ENCODE results near the gene KIF5C.
"Not testable (repeated sequence)": the region's sequence is repeated elsewhere in the genome, so short reads cannot be mapped to it uniquely, and the experiment has no call there.

The KIF5C gene

DNA sequence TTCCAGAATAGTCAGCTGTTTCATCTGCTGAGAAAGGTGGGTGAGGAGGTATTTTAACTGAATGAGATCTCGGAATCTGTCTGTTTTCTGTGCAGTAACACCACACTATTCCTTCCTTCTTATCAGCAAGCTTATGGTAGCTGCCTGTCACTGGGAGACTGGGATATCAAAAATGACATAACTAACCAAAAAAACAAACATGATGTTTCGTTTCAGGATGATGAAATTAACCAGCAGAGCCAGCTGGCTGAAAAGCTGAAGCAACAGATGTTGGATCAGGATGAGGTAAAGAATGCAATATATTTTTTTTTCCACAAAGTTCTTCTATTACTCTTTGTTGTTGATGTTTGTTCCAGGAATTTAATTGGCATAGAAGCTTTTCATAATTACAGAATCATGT is 103.7 kb downstream of the KIF5C start:
- no peak overlapping the region for H3K27ac ChIP-seq (ENCODE audit: low read depth, low read length)
- H3K9me3 ChIP-seq (ENCODE audit: insufficient read depth, low read depth, low read length), result no peaks in the 10 kb centered on the region
- peaks cover 52% of the 10 kb centered on the region for H3K36me3 ChIP-seq (ENCODE audit: insufficient read depth, low read length)
- no peak overlapping the region for H3K4me3 ChIP-seq (ENCODE audit: low read length)
- H3K27me3 ChIP-seq (ENCODE audit: insufficient read depth, low read length), result no peaks in the 10 kb centered on the region
- 84% methylated on average over 2 of the region's 2 CpGs for WGBS
- H3K4me1 ChIP-seq (ENCODE audit: insufficient read depth, low read length), result peaks cover 23% of the 10 kb centered on the region
- no peak overlapping the region for H3K9ac ChIP-seq (ENCODE audit: low read depth, low read length)

- 87% methylated on average over 6 of the region's 6 CpGs for WGBS
- Histone ChIP-seq H3K4me3 (ENCODE audit: low read length) (no peak overlapping the region), H3K9ac (ENCODE audit: low read depth, low read length) (no peak overlapping the region), H3K4me1 (ENCODE audit: insufficient read depth, low read length) (peaks cover 17% of the 10 kb centered on the region), H3K36me3 (ENCODE audit: insufficient read depth, low read length) (peaks cover 58% of the 10 kb centered on the region), H3K27me3 (ENCODE audit: insufficient read depth, low read length) (no peaks in the 10 kb centered on the region), H3K27ac (ENCODE audit: low read depth, low read length) (0 out of 2 replicates have a peak overlapping the region, but pooled peaks have one; percentile 9), H3K9me3 (ENCODE audit: insufficient read depth, low read depth, low read length) (no peaks in the 10 kb centered on the region)
These were observed 104.3 kb downstream of the KIF5C start for GRCh38 chr2:148979164-148979918.

DNA sequence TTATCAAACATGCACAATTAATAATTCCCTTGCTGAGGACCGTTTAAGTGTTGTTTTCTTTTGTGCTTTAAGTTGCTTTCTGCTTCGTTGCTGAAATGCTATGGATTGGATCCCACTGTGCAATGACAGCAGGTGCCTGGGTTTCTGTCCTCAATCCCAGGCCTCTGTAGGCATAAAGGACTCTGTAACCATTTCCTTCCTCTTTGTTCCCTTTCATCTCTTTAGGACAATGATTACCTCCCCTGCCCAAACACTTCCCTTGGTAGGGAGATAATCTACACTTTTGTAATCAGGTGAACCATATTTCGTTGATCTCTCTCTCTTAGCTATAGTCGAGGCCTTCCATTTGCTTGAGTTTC is 104.9 kb downstream of the KIF5C start:
- WGBS, result 69% methylated on average over 4 of the region's 4 CpGs

GRCh38 chr2:148980496-148980895 is 105.5 kb downstream of the KIF5C start:
- H3K4me3 ChIP-seq (ENCODE audit: low read length); H3K27me3 ChIP-seq (ENCODE audit: insufficient read depth, low read length); H3K9ac ChIP-seq (ENCODE audit: low read depth, low read length); H3K27ac ChIP-seq (ENCODE audit: low read depth, low read length); H3K4me1 ChIP-seq (ENCODE audit: insufficient read depth, low read length); H3K9me3 ChIP-seq (ENCODE audit: insufficient read depth, low read depth, low read length): not testable (repeated sequence)
- H3K36me3 ChIP-seq (ENCODE audit: insufficient read depth, low read length), result peaks cover 65% of the 10 kb centered on the region
- WGBS, result 94% methylated on average over 2 of the region's 3 CpGs

More for the DNA sequence above, 104.9 kb downstream of the KIF5C start:
- peaks cover 12% of the 10 kb centered on the region for H3K4me1 ChIP-seq (ENCODE audit: insufficient read depth, low read length)
- no peak overlapping the region for H3K27ac ChIP-seq (ENCODE audit: low read depth, low read length)
- no peak overlapping the region for H3K9ac ChIP-seq (ENCODE audit: low read depth, low read length)
- H3K4me3 ChIP-seq (ENCODE audit: low read length), result no peak overlapping the region
- no peaks in the 10 kb centered on the region for H3K27me3 ChIP-seq (ENCODE audit: insufficient read depth, low read length)
- H3K9me3 ChIP-seq (ENCODE audit: insufficient read depth, low read depth, low read length), result no peaks in the 10 kb centered on the region
- peaks cover 63% of the 10 kb centered on the region for H3K36me3 ChIP-seq (ENCODE audit: insufficient read depth, low read length)

- H3K9me3 ChIP-seq (ENCODE audit: insufficient read depth, low read depth, low read length), result no peaks in the 10 kb centered on the region
- no peaks in the 10 kb centered on the region for H3K27me3 ChIP-seq (ENCODE audit: insufficient read depth, low read length)
- H3K4me1 ChIP-seq (ENCODE audit: insufficient read depth, low read length), result peaks cover 9% of the 10 kb centered on the region; the same call in 1 of the 2 replicates
- no peak overlapping the region for H3K4me3 ChIP-seq (ENCODE audit: low read length)
- WGBS, result 97% methylated on average over 6 of the region's 6 CpGs
- peaks cover 72% of the 10 kb centered on the region for H3K36me3 ChIP-seq (ENCODE audit: insufficient read depth, low read length)
- H3K9ac ChIP-seq (ENCODE audit: low read depth, low read length), result no peak overlapping the region
- no peak overlapping the region for H3K27ac ChIP-seq (ENCODE audit: low read depth, low read length)
These were observed 106.3 kb downstream of the KIF5C start for GRCh38 chr2:148981324-148981723.

DNA sequence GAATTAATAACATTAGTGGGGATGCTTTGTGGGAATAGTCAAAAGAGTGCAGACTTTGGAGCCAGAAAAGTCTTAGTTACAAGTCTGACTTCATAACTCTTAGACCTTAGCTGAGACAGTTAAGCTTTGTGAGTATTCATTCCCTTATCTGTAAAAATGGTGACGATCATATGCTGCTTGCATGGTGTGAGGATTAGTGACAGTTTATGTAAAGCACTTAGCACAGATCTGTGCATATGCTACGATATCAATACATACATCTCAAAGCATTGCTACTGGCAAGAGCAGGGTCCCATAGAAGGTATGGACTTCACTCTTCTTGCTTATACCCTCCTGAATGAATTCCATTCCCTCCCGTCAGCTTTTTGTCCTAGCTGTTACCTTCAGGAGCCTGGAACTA is 106.8 kb downstream of the KIF5C start:
- 92% methylated on average over 3 of the region's 3 CpGs for WGBS
- Histone ChIP-seq H3K27me3 (ENCODE audit: insufficient read depth, low read length) (no peaks in the 10 kb centered on the region), H3K9ac (ENCODE audit: low read depth, low read length) (no peak overlapping the region), H3K9me3 (ENCODE audit: insufficient read depth, low read depth, low read length) (no peaks in the 10 kb centered on the region), H3K36me3 (ENCODE audit: insufficient read depth, low read length) (peaks cover 77% of the 10 kb centered on the region), H3K27ac (ENCODE audit: low read depth, low read length) (no peak overlapping the region), H3K4me3 (ENCODE audit: low read length) (no peak overlapping the region), H3K4me1 (ENCODE audit: insufficient read depth, low read length) (peaks cover 9% of the 10 kb centered on the region; the same call in 1 of the 2 replicates)

DNA sequence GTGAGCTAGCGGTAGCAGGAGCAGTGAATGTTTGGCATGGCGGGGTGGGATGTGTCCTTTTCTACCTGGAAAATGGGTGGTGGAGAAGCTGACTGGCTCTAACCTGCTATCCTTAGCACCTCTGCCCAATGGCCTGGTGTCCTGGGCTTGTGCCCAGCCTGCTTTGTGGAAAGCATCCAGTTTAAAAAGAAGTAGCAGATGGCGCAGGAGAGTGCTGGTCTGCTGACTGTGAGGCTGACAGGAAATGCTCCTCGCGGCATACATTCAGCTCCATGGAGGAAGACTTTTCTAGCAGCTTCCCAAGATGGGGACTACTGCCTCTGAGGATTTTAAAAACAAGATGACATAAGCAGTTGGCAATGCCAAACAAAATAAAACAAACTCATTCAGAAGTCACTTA is 107.3 kb downstream of the KIF5C start:
- Histone ChIP-seq H3K27me3 (ENCODE audit: insufficient read depth, low read length) (no peaks in the 10 kb centered on the region), H3K4me3 (ENCODE audit: low read length) (no peak overlapping the region), H3K9me3 (ENCODE audit: insufficient read depth, low read depth, low read length) (no peaks in the 10 kb centered on the region), H3K27ac (ENCODE audit: low read depth, low read length) (no peak overlapping the region), H3K36me3 (ENCODE audit: insufficient read depth, low read length) (peaks cover 79% of the 10 kb centered on the region), H3K9ac (ENCODE audit: low read depth, low read length) (no peak overlapping the region), H3K4me1 (ENCODE audit: insufficient read depth, low read length) (peaks cover 9% of the 10 kb centered on the region; the same call in 1 of the 2 replicates)
- whole genome bisulfite sequencing, result 94% methylated on average over 5 of the region's 5 CpGs

- H3K9ac ChIP-seq (ENCODE audit: low read depth, low read length), result no peak overlapping the region
- H3K27me3 ChIP-seq (ENCODE audit: insufficient read depth, low read length), result no peaks in the 10 kb centered on the region
- H3K4me3 ChIP-seq (ENCODE audit: low read length), result no peak overlapping the region
- peaks cover 5% of the 10 kb centered on the region; the same call in 1 of the 2 replicates for H3K4me1 ChIP-seq (ENCODE audit: insufficient read depth, low read length)
- peaks cover 80% of the 10 kb centered on the region for H3K36me3 ChIP-seq (ENCODE audit: insufficient read depth, low read length)
- no peak overlapping the region for H3K27ac ChIP-seq (ENCODE audit: low read depth, low read length)
- no peaks in the 10 kb centered on the region for H3K9me3 ChIP-seq (ENCODE audit: insufficient read depth, low read depth, low read length)
These were observed 108.9 kb downstream of the KIF5C start for GRCh38 chr2:148983896-148984295.

DNA sequence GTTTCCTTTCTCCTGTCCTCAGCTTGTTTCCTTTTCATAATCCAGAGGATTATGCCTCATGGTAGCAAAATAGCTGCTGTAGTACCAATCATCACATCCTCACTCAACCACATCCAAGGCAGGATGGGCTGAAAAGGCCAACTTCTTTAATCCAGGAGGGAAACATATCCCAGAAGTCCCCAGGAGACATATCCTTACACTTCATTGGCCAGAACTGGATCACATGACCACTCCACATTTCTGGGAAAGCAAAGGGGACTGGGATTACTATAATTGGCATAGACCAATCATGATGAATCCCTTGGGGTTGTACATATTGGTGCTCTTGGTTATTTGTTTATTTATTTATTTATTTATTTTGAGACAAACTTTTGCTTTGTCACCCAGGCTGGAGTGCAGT is 109.4 kb downstream of the KIF5C start:
- H3K9ac ChIP-seq (ENCODE audit: low read depth, low read length), result no peak overlapping the region
- no peaks in the 10 kb centered on the region for H3K27me3 ChIP-seq (ENCODE audit: insufficient read depth, low read length)
- no peak overlapping the region for H3K27ac ChIP-seq (ENCODE audit: low read depth, low read length)
- peaks cover 76% of the 10 kb centered on the region for H3K36me3 ChIP-seq (ENCODE audit: insufficient read depth, low read length)
- no peak overlapping the region for H3K4me3 ChIP-seq (ENCODE audit: low read length)
- peaks cover 4% of the 10 kb centered on the region; the same call in 1 of the 2 replicates for H3K4me1 ChIP-seq (ENCODE audit: insufficient read depth, low read length)
- no peaks in the 10 kb centered on the region for H3K9me3 ChIP-seq (ENCODE audit: insufficient read depth, low read depth, low read length)

DNA sequence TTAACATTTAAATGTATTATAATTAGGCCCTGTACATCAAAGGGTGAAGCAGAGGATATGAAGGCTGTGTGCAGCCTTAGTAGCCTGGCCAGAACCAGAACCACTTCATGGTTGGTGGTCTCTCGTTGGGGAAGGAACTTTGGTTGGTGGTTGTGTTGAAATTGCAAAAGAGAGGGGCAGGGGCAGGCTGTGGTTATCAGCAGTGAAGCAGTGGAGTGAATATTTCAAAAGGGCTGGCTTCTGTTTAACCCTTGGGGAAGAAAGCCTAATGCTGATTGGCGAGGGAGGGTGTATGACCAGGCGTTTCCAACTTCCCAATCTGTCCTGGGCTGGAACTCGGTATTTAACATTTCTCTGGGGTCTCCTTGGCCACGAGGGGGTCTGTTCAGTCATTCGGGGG is 112.3 kb downstream of the KIF5C start:
- no peak overlapping the region for H3K27ac ChIP-seq (ENCODE audit: low read depth, low read length)
- no peaks in the 10 kb centered on the region for H3K9me3 ChIP-seq (ENCODE audit: insufficient read depth, low read depth, low read length)
- no peak overlapping the region for H3K9ac ChIP-seq (ENCODE audit: low read depth, low read length)
- no peaks in the 10 kb centered on the region for H3K4me1 ChIP-seq (ENCODE audit: insufficient read depth, low read length)
- peaks cover 71% of the 10 kb centered on the region for H3K36me3 ChIP-seq (ENCODE audit: insufficient read depth, low read length)
- 93% methylated on average over 6 of the region's 6 CpGs for WGBS
- H3K27me3 ChIP-seq (ENCODE audit: insufficient read depth, low read length), result no peaks in the 10 kb centered on the region
- H3K4me3 ChIP-seq (ENCODE audit: low read length), result no peak overlapping the region

GRCh38 chr2:148988337-148988736 is 113.3 kb downstream of the KIF5C start:
- Histone ChIP-seq H3K9me3 (ENCODE audit: insufficient read depth, low read depth, low read length) (no peaks in the 10 kb centered on the region), H3K4me1 (ENCODE audit: insufficient read depth, low read length) (no peaks in the 10 kb centered on the region), H3K27ac (ENCODE audit: low read depth, low read length) (no peak overlapping the region), H3K4me3 (ENCODE audit: low read length) (no peak overlapping the region), H3K9ac (ENCODE audit: low read depth, low read length) (no peak overlapping the region), H3K27me3 (ENCODE audit: insufficient read depth, low read length) (no peaks in the 10 kb centered on the region), H3K36me3 (ENCODE audit: insufficient read depth, low read length) (peaks cover 71% of the 10 kb centered on the region)
- WGBS, result 89% methylated on average over 1 of the region's 1 CpG

Data from HUES64 (cell line).